Omental fat pad (tissue), 4 donors: Measurements from ENCODE around the gene SERPINB1. TPM values are rescaled to one million over a fixed set of nuclear protein-coding genes. Genes with fewer than 3 reads are reported as not detected.
"Not testable (repeated sequence)": the region's sequence is repeated elsewhere in the genome, so short reads cannot be mapped to it uniquely, and the experiment has no call there.

Experiments
- ATAC-seq: fragments of 150-250 bp; one replicate; pipeline ENCODE4 v1.9.1; 2016; ENCODE audit warnings: mild to moderate bottlenecking, moderate library complexity; ENCODE audit not compliant: low FRiP score
- DNase-seq: peaks from one replicate; pipeline ENCODE4 v3.0.0-alpha.2; 2019; ENCODE audit warnings: low spot score
- total RNA-seq, 4 donors: library from RNA; depleted of rRNA; stranded (reverse); fragments of >200 nt; gene quantifications; one replicate each; pipeline ENCODE4 v1.1.0, GENCODE V29; 2016
- TF ChIP-seq, protein P1 (sequence below), 3 donors: fragments of 450-650 bp; IDR thresholded peaks; one replicate each; pipeline ENCODE4 v1.5.1; 2016 to 2017; ENCODE audit warnings: antibody characterized with exemption in 3 of 3, mild to moderate bottlenecking in 3 of 3, moderate library complexity in 2 of 3

Gene SERPINB1
- total RNA-seq, 4 donors from 2014 or later = 40.8 to 146 (median 50.1) TPM

DNA sequence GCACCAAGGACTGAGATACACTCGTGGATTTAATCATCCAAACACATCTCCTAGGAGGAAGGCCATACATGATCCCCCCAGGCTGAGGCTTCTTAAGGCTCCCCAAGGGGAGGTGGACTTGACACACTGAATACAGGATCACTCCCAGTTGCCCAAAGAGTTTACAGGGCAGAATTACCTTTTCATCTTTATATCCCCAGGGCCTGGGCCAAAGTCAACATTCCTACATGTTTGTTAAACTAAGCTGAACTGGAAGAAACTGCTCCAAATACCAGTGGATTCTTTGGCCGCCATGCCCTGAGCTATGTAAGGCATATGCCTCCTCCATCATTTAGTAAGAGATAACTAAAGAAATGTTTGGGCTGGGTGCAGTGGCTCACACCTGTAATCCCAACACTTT is 22.2 kb upstream of the SERPINB1 start:
- TF ChIP-seq, protein P1, sequence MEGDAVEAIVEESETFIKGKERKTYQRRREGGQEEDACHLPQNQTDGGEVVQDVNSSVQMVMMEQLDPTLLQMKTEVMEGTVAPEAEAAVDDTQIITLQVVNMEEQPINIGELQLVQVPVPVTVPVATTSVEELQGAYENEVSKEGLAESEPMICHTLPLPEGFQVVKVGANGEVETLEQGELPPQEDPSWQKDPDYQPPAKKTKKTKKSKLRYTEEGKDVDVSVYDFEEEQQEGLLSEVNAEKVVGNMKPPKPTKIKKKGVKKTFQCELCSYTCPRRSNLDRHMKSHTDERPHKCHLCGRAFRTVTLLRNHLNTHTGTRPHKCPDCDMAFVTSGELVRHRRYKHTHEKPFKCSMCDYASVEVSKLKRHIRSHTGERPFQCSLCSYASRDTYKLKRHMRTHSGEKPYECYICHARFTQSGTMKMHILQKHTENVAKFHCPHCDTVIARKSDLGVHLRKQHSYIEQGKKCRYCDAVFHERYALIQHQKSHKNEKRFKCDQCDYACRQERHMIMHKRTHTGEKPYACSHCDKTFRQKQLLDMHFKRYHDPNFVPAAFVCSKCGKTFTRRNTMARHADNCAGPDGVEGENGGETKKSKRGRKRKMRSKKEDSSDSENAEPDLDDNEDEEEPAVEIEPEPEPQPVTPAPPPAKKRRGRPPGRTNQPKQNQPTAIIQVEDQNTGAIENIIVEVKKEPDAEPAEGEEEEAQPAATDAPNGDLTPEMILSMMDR (IDR thresholded peaks at IDR 0.05) = no peak
- no peak for DNase-seq
- ATAC-seq = no peak

DNA sequence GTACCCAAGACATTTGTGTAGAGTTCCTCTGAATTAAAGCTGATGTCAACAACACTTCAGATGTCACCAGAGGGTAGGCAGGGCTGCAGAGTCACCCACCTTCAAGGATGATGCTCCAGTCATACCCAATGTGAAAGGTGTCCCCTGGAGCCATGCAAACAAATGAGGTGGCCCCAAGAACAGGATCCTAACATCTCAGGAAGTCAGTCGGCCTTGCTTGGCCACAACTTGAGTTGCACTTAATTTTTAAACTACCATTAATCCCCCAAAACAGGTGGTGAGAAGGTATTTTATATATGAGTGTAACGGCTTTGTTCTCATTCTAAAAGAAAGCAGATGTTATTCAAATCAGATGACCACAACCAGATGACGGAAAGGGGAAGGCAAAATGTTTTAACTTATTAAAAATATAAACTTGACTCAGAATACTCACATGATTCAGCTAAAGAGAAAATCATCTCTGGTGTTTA is 21.1 kb upstream of the SERPINB1 start:
- no peak for ATAC-seq
- no peak for DNase-seq
- TF ChIP-seq, protein P1 (IDR thresholded peaks at IDR 0.05) = no peak

DNA sequence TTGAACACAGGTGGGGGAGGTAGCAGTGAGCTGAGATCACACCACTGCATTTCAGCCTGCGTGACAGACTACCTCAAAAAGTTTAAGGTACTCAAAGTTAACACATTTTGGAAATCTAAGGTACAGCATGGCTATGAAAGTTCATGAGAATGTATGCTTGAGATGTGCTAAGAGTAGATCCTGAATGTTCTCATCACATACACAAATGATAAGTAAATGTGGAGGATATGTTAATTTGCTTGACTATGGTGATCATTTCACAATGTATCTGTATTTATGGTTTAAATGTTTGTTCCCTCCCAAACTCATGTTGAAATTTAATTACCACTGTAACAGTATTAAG is 20.1 kb upstream of the SERPINB1 start:
- ATAC-seq = no peak
- no peak for DNase-seq
- TF ChIP-seq, protein P1 (IDR thresholded peaks at IDR 0.05) = no peak

DNA sequence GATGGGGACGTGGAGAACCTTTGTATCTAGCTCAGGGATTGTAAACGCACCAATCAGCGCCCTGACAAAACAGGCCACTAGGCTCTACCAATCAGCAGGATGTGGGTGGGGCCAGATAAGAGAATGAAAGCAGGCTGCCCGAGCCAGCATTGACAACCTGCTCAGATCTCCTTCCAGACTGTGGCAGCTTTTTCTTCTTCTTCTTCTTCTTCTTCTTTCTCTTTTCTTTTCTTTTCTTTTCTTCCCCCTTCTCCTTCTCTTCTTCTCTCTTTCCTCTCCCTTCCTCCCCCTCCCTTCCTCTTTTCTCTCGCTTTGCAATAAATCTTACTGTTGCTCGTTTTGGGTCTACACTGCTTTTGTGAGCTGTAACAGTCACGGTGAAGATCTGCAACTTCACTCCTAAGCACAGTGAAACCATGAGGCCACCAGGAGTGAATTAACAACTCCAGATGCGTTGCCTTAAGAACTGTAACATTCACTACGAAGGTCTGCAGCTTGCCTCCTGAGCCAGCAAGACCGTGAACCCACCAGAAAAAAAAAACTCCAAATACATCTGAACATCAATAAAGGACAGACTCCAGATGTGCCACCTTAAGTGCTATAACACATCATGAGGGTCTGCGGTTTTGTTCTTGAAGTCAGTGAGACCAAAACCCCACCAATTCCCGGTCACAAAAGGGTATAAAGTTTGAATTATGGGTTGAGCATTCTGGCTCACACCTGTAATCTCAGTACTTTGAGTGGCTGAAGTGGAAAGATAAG is 19.6 kb upstream of the SERPINB1 start:
- TF ChIP-seq, protein P1 (IDR thresholded peaks at IDR 0.05) = no peak
- DNase-seq = no peak
- ATAC-seq = no peak

DNA sequence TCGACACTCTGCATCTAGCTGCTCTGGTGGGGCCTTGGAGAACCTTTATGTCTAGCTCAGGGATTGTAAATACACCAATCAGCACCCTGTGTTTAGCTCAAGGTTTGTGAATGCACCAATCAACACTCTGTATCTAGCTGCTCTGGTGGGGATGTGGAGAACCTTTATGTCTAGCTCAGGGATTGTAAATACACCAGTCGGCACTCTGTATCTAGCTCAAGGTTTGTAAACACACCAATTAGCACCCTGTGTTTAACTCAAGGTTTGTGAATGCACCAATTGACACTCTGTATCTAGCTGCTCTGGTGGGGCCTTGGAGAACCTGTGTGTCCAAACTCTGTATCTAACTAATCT is 19.0 kb upstream of the SERPINB1 start:
- not testable (repeated sequence) for ATAC-seq, DNase-seq

DNA sequence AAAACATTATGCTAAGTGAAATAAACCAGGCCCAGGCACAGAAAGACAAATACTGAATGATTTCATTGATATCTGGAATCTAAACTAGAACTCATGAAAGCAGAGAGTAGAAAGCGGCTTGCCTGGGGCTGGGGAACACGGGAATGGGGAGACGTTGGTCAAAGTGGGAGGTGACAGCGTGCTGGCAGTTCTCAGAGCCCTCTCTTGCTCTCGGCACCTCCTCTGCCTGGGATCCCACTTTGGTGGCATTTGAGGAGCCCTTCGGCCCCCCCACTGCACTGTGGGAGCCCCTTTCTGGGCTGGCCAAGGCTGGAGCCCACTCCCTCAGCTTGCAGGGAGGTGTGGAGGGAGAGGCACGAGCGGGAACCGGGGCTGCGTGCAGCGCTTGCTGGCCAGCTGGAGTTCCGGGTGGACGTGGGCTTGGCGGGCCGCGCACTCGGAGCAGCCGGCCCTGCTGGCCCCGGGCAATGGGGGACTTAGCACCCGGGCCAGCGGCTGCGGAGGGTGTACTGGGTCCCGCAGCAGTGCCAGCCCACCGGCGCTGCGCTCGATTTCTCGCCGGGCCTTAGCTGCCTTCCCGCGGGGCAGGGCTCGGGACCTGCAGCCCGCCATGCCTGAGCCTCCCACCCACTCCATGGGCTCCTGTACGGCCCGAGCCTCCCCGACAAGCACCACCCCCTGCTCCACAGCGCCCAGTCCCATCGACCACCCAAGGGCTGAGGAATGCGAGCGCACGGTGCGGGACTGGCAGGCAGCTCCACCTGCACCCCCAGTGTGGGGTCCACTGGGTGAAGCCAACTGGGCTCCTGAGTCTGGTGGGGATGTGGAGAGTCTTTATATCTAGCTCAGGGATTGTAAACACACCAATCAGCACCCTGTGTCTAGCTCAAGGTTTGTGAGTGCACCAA is 18.4 kb upstream of the SERPINB1 start:
- not testable (repeated sequence) for DNase-seq

DNA sequence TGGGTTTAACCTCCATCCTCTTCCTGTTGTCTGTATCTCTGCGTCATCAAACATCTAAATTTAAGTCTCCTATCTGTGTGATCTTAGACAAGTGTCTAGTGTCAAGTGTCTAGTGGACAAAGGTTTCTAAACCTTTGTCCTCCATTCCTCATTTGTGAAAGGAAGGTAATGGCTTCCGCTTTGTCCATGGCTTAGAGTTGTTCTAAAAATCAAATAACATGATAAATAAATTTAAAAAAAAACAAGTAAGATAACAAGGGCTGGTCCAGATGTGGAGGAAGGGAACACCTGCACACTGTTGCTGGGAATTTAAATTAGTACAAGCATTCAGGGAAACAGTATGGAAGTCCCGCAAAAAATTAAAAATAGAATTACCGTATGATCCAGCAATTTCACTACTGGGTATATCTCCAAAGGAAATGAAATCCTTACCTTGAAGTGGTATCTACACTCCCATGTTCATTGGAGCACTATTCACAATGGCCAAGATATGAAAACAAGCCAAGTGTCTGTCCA is 17.6 kb upstream of the SERPINB1 start:
- TF ChIP-seq, protein P1 (IDR thresholded peaks at IDR 0.05) = no peak
- ATAC-seq = no peak
- DNase-seq = no peak

More for the DNA sequence above, 18.4 kb upstream of the SERPINB1 start:
- not testable (repeated sequence) for ATAC-seq
